DND-41 (cell line): ENCODE results near the gene PFKFB2.
"Not testable (repeated sequence)": the region's sequence is repeated elsewhere in the genome, so short reads cannot be mapped to it uniquely, and the experiment has no call there.

Source experiments
- ATAC-seq: fragments of 200-7000 bp; cut with Tn5 transposase; 3 replicates; pipeline ENCODE4 v1.9.1; 2021; ENCODE audit warnings: low read depth; ENCODE audit not compliant: insufficient read depth
- DNase-seq: peaks from one replicate; pipeline ENCODE4 v3.0.0-alpha.2; 2020
- H2AFZ ChIP-seq: 2 replicates; pipeline ENCODE4 v1.6.0; 2012; ENCODE audit warnings: low read depth, low read length
- H3K27ac ChIP-seq: 2 replicates; pipeline ENCODE4 v1.5.1; 2012; ENCODE audit warnings: low read length, inconsistent platforms
- H3K27me3 ChIP-seq: fragments of 200-600 bp; sonication (generic); 2 replicates; pipeline ENCODE4 v1.6.0; 2012; ENCODE audit warnings: low read length, mild to moderate bottlenecking, inconsistent platforms; ENCODE audit not compliant: insufficient read depth, poor library complexity
- H3K36me3 ChIP-seq: 2 replicates; pipeline ENCODE4 v1.5.1; 2012; ENCODE audit warnings: low read length, inconsistent platforms; ENCODE audit not compliant: insufficient read depth
- H3K4me1 ChIP-seq: 2 replicates; pipeline ENCODE4 v1.5.1; 2012; ENCODE audit warnings: mild to moderate bottlenecking, low read length; ENCODE audit not compliant: insufficient read depth
- H3K4me2 ChIP-seq: 2 replicates; pipeline ENCODE4 v1.6.0; 2012; ENCODE audit warnings: mild to moderate bottlenecking, moderate library complexity, low read length, inconsistent platforms; ENCODE audit not compliant: insufficient read depth
- H3K4me3 ChIP-seq, 2 experiments: fragments of 200-600 bp in 1 of 2; shearing (Covaris generic) in 1 of 2; 2 replicates each; pipeline ENCODE4 v1.5.1; 2012 to 2016; ENCODE audit warnings: inconsistent platforms in 2 of 2, low read length in 2 of 2, mild to moderate bottlenecking in 2 of 2, low read depth in 1 of 2, moderate library complexity in 1 of 2
- H3K79me2 ChIP-seq: 2 replicates; pipeline ENCODE4 v1.6.0; 2012; ENCODE audit warnings: low read length, inconsistent platforms; ENCODE audit not compliant: insufficient read depth
- H3K9ac ChIP-seq: 2 replicates; pipeline ENCODE4 v1.6.0; 2012; ENCODE audit warnings: low read depth, mild to moderate bottlenecking, inconsistent platforms, low read length, moderate library complexity
- H3K9me3 ChIP-seq: 2 replicates; pipeline ENCODE4 v1.5.1; 2012; ENCODE audit warnings: low read length, moderate library complexity, mild to moderate bottlenecking, inconsistent platforms; ENCODE audit not compliant: insufficient read depth, severe bottlenecking
- H4K20me1 ChIP-seq: 2 replicates; pipeline ENCODE4 v1.6.0; 2012; ENCODE audit warnings: low read length; ENCODE audit not compliant: insufficient read depth
- EZH2 ChIP-seq: IDR thresholded peaks from 3 replicates; pipeline ENCODE4 v1.6.1; 2012; ENCODE audit warnings: borderline replicate concordance, low read depth, mild to moderate bottlenecking, moderate library complexity, low read length, inconsistent platforms; ENCODE audit not compliant: severe bottlenecking
- TF ChIP-seq, protein P1 (sequence below): IDR thresholded peaks from 2 replicates; pipeline ENCODE4 v1.5.1; 2012; ENCODE audit warnings: borderline replicate concordance, low read length, moderate library complexity, mild to moderate bottlenecking; ENCODE audit not compliant: poor library complexity, severe bottlenecking; ENCODE audit errors: extremely low read depth

PFKFB2 gene

DNA sequence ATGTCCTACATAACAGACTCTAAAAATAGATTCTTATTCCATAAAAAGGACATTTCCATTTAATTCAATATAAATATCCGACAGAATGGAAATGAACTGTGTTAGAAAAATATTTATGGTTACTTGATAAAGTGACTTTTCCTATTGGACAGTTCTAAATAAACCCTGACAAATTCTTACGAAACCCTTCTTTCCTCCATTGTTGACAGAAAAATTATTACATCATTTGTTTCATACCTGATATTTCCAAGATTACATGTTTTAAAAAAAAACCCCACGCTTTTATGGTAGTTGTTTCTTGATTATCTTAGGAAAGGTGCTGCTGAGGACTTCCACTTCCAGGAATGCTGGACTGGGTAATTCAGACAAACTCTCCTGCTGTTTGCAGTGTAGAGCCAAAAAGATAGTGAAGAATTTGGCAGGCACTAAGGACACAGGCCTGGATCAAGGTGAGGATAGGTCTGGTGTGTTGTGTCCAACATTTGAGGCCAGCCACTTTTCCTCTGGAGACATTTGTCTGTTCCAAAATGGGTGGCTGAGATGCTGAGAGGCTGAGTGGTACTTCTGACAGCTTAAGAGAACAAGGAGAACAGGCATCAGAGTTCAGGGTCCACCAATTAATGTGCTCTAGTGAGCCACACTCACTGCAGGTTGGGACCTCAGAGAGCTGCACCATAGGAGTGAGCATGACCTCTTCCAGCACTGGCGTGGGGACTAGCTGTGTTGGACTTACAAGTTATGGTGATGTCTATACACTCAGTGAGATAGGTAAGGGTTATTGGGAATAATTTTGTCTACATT lies 13.5 kb upstream of the PFKFB2 start:
- Histone ChIP-seq H3K27ac (no peak overlapping the region), H2AFZ (no peak overlapping the region)
- no peak for ATAC-seq

GRCh38 chr1:207040181-207040533 lies 12.9 kb upstream of the PFKFB2 start:
- Histone ChIP-seq H3K4me1 (no peaks in the 10 kb centered on the region), H3K27ac (no peak overlapping the region), H3K27me3 (peaks cover 22% of the 10 kb centered on the region), H3K36me3 (no peaks in the 10 kb centered on the region; the same call in 1 of the 2 replicates), H3K4me2 (no peak overlapping the region), H4K20me1 (no peaks in the 10 kb centered on the region), H3K79me2 (no peaks in the 10 kb centered on the region), H3K4me3 (no peak overlapping the region), H3K9ac (no peak overlapping the region), H2AFZ (no peak overlapping the region), H3K9me3 (no peaks in the 10 kb centered on the region)
- DNase-seq: no peak
- no peak for ATAC-seq
- TF ChIP-seq, protein P1, sequence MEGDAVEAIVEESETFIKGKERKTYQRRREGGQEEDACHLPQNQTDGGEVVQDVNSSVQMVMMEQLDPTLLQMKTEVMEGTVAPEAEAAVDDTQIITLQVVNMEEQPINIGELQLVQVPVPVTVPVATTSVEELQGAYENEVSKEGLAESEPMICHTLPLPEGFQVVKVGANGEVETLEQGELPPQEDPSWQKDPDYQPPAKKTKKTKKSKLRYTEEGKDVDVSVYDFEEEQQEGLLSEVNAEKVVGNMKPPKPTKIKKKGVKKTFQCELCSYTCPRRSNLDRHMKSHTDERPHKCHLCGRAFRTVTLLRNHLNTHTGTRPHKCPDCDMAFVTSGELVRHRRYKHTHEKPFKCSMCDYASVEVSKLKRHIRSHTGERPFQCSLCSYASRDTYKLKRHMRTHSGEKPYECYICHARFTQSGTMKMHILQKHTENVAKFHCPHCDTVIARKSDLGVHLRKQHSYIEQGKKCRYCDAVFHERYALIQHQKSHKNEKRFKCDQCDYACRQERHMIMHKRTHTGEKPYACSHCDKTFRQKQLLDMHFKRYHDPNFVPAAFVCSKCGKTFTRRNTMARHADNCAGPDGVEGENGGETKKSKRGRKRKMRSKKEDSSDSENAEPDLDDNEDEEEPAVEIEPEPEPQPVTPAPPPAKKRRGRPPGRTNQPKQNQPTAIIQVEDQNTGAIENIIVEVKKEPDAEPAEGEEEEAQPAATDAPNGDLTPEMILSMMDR: no peak
- no peak for TF ChIP-seq EZH2

More for the DNA sequence above, 13.5 kb upstream of the PFKFB2 start:
- Histone ChIP-seq H3K4me3 (no peak overlapping the region), H3K36me3 (no peaks in the 10 kb centered on the region), H3K9me3 (no peaks in the 10 kb centered on the region), H3K4me2 (no peak overlapping the region), H4K20me1 (no peaks in the 10 kb centered on the region), H3K4me1 (no peaks in the 10 kb centered on the region), H3K9ac (no peak overlapping the region), H3K79me2 (no peaks in the 10 kb centered on the region), H3K27me3 (peaks cover 22% of the 10 kb centered on the region)
- no peak for DNase-seq
- TF ChIP-seq EZH2: no peak
- TF ChIP-seq, protein P1: no peak

DNA sequence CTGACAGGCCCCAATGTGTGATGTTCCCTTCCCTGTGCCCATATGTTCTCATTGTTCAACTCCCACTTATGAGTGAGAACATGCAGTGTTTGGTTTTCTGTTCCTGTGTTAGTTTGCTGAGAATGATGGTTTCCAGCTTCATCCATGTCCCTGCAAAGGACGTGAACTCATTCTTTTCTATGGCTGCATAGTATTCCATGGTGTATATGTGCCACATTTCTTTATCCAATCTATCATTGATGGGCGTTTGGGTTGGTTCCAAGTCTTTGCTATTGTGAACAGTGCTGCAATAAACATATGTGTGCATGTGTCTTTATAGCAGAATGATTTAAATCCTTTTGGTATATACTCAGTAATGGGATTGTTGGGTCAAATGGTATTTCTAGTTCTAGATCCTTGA lies 11.7 kb upstream of the PFKFB2 start:
- not testable (repeated sequence) for H3K27ac ChIP-seq, ATAC-seq, H4K20me1 ChIP-seq, H3K9me3 ChIP-seq, H3K4me2 ChIP-seq, H3K4me3 ChIP-seq, H3K79me2 ChIP-seq, H3K36me3 ChIP-seq, H3K9ac ChIP-seq, DNase-seq, H3K4me1 ChIP-seq, H2AFZ ChIP-seq
- peaks cover 16% of the 10 kb centered on the region for H3K27me3 ChIP-seq

DNA sequence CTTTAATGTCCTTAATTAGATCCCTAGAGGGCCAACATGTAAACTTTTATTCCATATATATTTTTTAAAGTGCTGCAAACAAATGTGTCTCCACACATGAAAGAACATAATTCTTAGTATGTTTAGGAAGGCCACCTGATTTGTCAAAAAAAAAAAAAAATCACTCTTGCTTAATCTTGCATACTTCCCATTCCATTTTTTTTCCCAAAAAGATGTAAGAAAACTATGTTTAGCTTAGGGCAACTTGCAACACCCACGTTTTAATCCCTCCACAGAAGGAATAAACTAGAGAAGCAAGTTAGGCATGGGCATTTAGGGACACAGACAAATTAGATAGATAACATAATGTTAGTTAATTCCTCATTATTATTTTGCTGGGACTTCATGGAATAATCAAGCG lies 7.6 kb upstream of the PFKFB2 start:
- peaks cover 9% of the 10 kb centered on the region for H4K20me1 ChIP-seq
- H3K27ac ChIP-seq: no peak overlapping the region
- no peak overlapping the region for H3K4me2 ChIP-seq
- peaks cover 17% of the 10 kb centered on the region for H3K36me3 ChIP-seq
- H3K4me3 ChIP-seq: no peak overlapping the region
- no peak overlapping the region for H2AFZ ChIP-seq
- H3K9ac ChIP-seq: no peak overlapping the region
- TF ChIP-seq, protein P1: no peak
- TF ChIP-seq EZH2: no peak
- peaks cover 18% of the 10 kb centered on the region for H3K4me1 ChIP-seq
- DNase-seq (no peak), ATAC-seq (no peak)
- H3K79me2 ChIP-seq: peaks cover 20% of the 10 kb centered on the region
- no peaks in the 10 kb centered on the region for H3K27me3 ChIP-seq
- H3K9me3 ChIP-seq: no peaks in the 10 kb centered on the region
